RKO (cell line): ENCODE measurements around the gene PHRF1.

Experiments used
- DNase-seq: peaks from one replicate; pipeline ENCODE4 v3.0.0-alpha.2; 2016; ENCODE audit warnings: low spot score

Gene PHRF1

DNA sequence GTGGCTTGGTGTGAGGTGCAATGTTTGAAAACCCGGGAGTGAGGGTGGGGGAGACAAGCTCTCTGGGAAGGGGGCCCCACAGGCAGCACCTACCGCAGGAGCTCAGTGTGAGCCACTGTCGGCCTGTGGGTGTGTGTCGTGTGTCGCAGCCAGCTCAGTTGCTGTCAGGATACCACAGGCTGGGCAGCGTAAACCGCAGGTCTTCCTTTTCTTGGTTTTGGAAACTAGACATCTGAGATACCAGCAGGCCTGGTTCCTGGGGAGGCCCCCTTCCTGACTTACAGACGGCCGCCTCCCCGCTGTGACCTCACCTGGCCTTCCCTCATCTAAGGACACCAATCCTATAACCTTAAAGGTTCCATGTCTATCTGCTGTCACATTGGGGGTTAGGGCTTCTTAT, 20.1 kb downstream of the PHRF1 start:
- no peak for DNase-seq

DNA sequence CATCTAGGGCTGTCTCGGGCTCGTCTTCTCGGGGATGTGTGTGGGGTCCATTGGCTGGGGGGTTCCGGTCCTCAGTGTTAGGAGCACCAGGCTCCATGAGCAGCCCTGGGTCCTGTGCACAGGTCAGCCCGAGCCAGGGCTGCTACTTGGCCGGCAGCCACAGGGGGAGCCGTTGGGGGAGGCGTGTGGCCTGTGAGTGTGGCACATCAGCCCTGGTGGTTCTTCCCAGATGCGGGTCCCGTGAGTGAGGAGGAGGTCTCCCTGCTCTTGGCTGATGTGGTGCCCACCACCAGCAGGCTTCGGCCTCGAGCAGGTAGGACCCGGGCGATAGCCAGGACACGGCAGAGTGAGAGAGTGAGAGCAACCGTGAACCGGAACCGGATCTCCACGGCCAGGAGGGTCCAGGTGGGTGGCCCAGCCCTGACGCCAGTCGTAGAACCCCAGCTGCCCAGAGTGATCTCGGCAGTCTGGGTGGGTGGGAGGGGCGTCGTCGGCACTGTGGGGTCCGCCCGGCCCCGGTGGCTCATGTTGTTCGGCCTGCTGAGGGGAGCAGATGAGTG, 21.0 kb downstream of the PHRF1 start:
- DNase-seq, result no peak

DNA sequence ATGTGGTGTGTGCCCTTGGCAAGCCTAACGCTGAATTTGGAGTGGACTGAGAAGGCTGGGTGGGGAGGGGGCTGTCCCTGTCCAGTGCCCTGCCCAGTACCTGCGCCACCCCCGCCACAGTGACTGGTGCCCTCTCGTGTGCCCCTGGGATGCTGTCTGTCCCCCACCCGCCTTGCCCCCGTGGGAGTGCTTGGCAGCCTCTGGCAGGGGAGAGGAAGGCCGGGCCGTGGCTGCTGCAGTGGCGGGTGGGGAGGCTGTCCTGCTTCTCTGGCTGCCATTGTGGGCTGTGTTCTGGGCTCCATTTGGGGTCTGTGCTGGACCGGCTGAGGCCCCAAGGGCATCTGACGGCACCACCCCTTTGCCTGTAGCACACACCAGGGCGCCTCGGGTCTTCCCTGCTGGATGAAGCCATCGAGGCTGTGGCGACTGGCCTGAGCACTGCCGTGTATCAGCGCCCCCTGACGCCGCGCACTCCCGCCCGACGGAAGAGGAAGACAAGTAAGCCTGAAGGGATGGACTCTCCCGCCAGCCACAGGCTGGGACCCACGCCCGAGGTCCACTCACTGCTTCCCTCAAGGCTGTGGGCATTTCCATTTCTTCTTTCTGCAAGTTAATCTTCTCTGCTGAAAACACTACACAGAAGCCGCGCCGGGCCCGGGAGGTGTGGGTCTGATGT, 21.9 kb downstream of the PHRF1 start:
- DNase-seq, result no peak

DNA sequence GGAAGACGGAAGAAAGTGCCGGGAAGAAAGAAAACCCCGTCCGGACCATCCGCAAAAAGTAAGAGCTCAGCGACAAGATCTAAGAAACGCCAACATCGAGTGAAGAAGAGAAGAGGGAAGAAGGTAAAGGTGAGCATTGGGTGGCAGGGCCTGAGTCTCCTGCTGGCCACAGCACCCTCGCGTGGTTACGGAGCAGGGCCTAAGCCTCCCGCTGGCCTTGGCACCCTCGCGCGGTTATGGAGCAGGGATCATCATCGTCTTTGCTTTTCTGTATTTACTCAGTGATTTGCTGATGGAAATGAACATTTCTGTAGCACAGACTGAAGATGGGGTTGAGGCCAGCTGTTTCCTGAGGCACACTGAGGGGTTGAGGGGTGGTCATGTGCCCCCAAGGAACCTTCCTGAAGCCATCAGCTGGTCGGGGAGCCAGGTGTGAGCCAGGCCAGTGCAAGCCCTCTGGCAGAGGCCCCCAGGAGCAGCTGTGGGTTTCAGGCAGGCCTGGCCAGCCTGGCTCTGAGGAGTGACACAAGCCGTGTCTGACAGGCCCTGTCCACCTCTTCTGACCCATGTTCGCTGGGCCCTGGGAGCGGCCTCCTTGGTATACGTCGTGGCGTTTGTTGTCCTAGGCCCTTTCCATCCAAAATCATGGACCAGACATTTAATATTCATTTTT, 25.4 kb downstream of the PHRF1 start:
- DNase-seq, result no peak

DNA sequence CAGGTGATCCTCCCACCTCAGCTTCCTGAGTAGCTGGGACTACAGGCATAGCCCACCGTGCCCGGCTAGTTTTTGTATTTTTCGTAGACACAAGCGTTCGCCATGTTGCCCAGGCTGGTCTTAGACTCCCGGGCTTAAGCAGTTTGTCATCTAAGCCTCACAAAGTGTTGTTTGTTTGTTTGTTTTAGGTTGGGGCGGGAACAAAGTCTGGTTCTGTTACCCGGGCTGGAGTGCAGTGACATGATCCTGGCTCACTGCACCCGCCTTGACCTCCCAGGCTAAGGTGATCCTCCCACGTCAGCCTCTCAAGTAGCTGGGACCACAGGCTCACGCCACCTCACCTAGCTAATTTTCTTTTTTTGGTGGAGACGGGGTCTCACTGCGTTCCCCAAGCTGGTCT, 26.9 kb downstream of the PHRF1 start:
- no peak for DNase-seq

GRCh38 chr11:605286-606129, 29.2 kb downstream of the PHRF1 start:
- no peak for DNase-seq

DNA sequence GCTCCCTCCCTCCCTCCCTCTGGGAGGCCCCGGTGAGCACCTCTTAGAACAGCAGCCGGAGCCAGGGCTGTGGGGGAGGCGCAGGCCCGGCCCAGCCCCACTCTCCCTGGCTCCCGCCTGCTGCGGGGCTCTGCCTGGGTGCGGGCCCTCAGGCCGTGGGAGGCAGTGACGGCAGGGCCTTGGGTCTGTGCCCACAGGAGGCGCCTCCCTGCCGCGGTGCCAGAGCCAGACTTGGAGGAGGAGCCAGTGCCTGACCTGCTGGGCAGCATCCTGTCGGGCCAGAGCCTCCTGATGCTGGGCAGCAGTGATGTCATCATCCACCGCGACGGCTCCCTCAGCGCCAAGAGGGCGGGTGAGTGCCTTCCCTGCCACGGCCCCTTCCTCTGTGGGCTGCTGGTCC, 30.0 kb downstream of the PHRF1 start:
- DNase-seq, result no peak

DNA sequence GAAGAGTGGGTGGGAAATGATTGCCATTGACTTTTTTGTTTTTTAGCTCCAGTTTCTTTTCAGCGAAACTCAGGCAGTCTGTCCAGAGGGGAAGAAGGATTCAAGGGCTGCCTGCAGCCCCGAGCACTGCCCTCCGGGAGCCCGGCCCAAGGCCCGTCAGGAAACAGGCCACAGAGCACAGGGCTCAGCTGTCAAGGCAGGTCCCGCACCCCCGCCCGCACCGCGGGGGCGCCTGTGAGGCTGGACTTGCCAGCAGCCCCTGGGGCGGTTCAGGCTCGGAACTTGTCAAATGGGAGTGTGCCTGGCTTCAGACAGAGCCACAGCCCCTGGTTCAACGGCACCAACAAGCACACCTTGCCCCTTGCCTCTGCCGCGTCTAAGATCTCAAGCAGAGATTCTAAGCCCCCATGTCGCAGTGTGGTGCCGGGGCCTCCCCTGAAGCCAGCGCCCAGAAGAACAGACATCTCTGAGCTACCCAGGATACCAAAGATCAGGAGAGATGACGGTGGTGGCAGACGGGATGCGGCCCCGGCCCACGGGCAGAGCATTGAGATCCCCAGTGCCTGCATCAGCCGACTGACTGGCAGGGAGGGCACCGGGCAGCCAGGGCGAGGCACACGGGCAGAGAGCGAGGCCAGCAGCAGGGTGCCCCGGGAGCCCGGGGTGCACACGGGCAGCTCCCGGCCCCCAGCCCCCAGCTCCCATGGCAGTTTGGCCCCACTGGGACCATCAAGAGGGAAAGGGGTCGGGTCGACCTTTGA, 30.9 kb downstream of the PHRF1 start:
- no peak for DNase-seq

DNA sequence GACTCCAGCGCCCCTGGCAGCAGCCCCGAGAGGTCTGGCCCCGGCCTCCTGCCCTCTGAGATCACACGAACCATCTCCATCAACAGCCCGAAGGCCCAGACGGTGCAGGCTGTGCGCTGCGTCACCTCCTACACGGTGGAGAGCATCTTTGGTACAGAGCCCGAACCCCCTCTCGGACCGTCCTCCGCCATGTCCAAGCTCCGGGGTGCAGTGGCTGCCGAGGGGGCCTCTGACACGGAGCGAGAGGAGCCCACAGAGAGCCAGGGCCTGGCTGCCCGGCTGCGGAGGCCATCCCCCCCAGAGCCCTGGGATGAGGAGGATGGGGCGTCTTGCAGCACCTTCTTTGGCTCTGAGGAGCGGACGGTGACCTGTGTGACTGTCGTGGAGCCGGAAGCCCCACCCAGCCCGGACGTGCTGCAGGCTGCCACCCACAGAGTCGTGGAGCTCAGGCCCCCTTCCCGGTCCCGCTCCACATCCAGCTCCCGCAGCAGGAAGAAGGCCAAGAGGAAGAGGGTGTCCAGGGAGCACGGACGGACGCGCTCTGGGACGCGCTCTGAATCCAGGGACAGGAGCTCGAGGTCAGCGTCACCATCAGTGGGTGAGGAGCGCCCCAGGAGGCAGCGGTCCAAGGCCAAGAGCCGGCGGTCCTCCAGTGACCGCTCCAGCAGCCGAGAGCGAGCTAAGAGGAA, 31.8 kb downstream of the PHRF1 start:
- DNase-seq, result no peak

DNA sequence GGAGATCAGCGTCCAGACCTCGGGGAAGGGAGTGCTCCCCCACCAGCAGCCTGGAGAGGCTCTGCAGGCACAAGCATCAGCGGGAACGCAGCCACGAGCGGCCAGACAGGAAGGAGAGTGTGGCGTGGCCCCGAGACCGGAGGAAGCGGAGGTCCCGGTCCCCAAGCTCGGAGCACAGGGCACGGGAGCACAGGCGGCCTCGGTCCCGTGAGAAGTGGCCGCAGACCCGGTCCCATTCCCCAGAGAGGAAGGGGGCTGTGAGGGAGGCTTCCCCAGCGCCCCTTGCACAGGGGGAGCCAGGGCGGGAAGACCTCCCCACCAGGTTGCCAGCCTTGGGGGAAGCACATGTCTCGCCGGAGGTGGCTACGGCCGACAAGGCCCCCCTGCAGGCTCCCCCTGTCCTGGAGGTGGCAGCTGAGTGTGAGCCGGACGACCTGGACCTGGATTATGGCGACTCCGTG, 32.6 kb downstream of the PHRF1 start:
- no peak for DNase-seq

DNA sequence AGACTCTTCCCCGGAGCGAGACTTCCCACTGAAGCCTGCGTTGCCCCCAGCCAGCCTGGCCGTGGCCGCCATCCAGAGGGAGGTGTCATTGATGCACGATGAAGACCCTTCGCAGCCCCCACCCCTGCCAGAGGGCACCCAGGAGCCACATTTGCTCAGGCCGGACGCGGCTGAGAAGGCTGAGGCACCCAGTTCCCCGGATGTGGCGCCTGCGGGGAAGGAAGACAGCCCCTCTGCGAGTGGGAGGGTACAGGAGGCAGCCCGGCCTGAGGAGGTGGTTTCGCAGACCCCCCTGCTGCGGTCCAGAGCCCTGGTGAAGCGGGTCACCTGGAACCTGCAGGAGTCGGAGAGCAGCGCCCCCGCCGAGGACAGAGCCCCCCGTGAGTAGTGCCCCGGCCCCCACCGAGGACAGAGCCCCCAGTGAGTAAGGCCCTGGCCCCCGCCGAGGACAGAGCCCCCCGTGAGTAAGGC, 33.1 kb downstream of the PHRF1 start:
- no peak for DNase-seq

- no peak for DNase-seq
Observed at GRCh38 chr11:610146-610801, 34.0 kb downstream of the PHRF1 start.

DNA sequence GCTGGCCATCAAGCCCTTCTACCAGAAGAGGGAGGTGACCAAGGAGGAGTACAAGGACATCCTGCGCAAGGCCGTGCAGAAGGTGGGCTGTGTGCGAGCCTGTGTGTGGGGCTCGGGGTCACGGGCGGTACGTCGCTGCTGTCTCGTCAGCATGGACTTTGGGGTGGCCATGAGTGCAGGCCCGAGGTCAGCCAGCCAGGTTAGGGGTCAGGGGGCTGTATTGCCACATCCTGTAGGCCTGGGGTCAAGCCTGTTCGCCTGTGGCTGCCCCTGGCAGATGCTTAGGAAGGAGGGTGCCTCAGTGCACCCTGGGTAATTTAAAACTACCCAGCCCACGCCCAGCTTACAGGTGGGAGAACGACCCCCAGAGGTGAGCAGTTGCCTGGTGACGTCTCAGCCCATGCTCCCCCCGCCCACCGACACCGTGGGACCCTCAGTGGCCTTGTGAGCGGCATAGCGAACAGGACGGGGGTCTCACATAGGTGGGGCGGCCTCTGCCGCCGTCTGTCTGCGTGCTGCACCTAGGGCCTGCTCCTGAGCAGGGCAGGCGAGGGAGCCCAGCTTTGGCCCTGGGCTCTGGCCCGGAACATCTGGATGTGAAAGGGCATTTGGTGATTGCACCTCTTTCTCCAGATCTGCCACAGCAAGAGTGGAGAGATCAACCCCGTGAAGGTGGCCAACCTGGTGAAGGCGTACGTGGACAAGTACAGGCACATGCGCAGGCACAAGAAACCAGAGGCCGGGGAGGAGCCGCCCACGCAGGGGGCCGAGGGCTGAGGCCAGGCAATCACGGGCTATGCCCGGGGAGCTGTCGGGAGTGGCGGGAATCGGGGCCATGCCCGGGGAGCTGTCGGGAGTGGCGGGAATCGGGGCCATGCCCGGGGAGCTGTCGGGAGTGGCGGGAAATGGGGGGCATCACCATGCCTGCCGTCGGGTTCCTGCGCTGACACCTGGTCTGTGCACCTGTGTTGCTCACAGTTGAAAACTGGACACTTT, 35.0 kb downstream of the PHRF1 start:
- DNase-seq, result no peak

DNA sequence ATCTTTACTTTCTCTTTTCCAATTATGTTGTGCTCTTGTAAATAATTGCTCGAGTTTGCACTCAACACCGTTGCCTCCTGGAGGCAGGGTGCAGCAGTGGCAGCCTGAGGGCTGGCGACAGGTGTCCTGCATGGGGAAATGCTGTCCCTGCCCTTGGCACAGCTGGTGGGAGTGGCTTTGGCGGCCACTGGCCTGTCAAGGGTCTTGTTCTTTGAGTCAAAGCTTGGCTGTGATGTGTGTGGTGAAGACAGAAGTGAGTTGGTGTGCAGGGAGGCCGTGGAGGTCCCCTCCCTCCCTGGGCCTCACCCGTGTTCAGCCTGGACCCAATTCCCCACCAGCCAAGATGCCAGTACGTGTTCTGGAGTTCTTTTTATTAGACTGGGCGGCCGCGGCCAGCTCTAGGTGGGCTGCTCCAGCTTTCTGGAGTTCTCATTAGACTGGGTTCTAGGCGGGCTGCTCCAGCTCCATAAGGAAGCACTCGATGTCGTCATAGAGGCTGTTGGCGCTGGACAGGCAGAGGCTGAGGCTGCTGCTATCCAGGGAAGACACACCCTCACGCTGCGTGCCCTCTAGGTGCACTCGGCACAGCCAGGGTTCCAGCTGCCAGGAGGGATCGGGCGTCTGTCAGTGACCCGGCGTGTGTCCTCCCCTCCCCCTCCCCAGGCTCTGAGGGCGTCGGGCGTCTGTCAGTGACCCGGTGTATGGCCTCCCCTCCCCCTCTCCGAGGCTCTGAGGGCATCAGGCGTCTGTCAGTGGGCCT, 36.1 kb downstream of the PHRF1 start:
- DNase-seq, result peak; percentile 60

DNA sequence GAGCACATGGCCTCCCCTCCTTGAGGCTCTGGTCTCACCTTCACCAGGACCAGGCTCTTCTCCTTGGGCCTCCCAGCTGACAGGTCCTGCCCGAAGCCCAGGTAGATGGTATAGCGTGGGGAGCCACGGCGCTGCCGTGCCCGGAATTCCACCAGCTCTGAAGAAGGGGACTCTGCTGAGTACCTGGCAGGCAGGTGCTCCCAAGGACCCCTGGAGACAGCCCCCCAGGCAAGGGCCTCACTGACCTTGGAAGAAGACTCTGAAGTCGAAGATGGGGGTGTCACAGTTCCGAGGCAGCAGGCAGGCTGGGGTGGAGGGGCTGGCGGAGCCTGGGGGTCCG, 36.7 kb downstream of the PHRF1 start:
- DNase-seq, result no peak

GRCh38 chr11:613369-613968, 37.2 kb downstream of the PHRF1 start:
- peak; percentile 69 for DNase-seq

- no peak for DNase-seq
Observed at GRCh38 chr11:614021-614622, 37.9 kb downstream of the PHRF1 start.
